Measurements from ENCODE around the gene JAKMIP1. TPM values are rescaled to one million over a fixed set of nuclear protein-coding genes. Genes with fewer than 3 reads are reported as not detected.

Gene JAKMIP1
- total RNA-seq, 1 donor from 2014 or later = not detected

DNA sequence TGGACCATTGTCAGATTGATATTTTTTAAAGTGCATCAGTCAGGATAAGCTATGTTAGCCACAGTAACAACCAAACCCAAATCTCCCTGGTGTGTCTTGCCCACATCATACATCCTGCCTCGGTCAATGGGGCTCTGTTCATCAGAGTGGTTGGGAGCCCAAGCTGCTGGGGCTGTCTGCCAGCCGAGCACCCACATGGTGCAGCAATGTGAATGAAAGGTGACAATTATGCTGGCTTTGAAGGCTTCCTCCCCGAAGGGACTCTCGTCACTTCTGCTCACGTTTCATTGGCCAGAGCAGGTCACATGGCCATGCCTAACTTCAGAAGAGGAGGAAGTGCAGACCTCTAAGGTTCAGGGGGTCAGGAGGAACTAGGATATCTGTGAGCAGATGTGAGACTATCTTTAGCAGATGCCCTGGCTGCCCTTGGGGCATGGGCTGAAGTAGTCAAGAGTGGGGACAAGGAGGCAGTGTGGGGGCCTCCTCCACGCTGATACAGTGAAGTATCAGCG lies 1.3 kb upstream of the JAKMIP1 start:
- no peaks in the 10 kb centered on the region for H3K36me3 ChIP-seq (ENCODE audit: control insufficient read depth, insufficient read depth, low read length)
- H3K4me3 ChIP-seq (ENCODE audit: low read depth, low read length) = no peak overlapping the region
- TF ChIP-seq, protein P1, sequence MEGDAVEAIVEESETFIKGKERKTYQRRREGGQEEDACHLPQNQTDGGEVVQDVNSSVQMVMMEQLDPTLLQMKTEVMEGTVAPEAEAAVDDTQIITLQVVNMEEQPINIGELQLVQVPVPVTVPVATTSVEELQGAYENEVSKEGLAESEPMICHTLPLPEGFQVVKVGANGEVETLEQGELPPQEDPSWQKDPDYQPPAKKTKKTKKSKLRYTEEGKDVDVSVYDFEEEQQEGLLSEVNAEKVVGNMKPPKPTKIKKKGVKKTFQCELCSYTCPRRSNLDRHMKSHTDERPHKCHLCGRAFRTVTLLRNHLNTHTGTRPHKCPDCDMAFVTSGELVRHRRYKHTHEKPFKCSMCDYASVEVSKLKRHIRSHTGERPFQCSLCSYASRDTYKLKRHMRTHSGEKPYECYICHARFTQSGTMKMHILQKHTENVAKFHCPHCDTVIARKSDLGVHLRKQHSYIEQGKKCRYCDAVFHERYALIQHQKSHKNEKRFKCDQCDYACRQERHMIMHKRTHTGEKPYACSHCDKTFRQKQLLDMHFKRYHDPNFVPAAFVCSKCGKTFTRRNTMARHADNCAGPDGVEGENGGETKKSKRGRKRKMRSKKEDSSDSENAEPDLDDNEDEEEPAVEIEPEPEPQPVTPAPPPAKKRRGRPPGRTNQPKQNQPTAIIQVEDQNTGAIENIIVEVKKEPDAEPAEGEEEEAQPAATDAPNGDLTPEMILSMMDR (IDR thresholded peaks at IDR 0.05; ENCODE audit: insufficient read depth, low read length, poor library complexity, severe bottlenecking) = no peak
- H3K27me3 ChIP-seq (ENCODE audit: control insufficient read depth, insufficient read depth, low read length) = peaks cover 37% of the 10 kb centered on the region
- no peak for DNase-seq (ENCODE audit: low read depth)

DNA sequence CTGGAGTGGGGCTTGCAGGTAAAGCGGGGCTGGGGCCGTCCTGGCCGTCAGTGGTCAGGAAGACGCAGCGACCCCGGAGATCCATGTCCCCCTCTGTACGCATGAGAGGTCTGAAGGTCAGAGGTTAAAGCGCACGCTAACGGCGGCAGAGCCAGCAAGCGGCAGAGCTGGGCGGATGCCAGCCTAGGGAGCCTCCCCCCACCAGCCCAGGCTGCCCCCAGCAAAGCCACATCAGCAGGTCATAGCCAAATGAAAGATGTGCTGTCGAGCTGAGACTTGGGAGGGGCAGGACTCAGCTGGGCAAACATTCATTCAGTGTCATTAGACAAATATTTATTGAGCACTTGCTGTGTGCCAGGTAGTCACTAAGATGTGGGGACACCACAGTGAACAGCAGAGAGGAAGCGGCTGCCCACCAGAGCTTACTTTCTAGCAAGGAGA lies 593 bp upstream of the JAKMIP1 start:
- DNase-seq (ENCODE audit: low read depth) = no peak
- no peak overlapping the region for H3K4me3 ChIP-seq (ENCODE audit: low read depth, low read length)
- H3K27me3 ChIP-seq (ENCODE audit: control insufficient read depth, insufficient read depth, low read length) = peaks cover 38% of the 10 kb centered on the region
- TF ChIP-seq, protein P1 (IDR thresholded peaks at IDR 0.05; ENCODE audit: insufficient read depth, low read length, poor library complexity, severe bottlenecking) = no peak
- H3K36me3 ChIP-seq (ENCODE audit: control insufficient read depth, insufficient read depth, low read length) = no peaks in the 10 kb centered on the region

DNA sequence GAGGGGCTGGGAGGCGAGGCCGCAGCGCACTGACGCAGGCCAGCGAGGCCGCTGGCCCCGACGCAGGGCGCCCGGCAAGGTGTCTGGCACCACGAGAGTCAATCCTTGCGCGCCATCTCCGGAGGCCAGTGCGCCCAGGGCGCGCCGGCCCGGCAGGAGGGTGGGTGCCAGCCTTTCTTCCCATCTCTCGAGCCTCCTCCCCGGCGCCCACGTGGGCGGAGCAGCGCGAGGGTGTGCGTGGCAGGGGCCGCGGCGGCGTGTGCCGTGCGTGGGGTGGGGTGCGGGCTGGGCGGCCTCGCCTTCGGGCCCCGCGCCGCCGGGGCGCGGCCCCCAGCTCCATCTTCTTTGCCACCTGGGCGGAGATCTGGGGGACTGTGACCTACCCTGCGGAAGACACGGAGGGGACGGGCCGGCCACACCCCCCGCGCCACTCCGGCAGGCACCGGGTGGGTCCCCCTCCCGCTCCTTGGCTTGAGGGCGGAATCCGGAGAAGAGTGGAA lies 877 bp downstream of the JAKMIP1 start:
- TF ChIP-seq, protein P1 (IDR thresholded peaks at IDR 0.05; ENCODE audit: insufficient read depth, low read length, poor library complexity, severe bottlenecking) = no peak
- no peak for DNase-seq (ENCODE audit: low read depth)
- Histone ChIP-seq H3K36me3 (ENCODE audit: control insufficient read depth, insufficient read depth, low read length) (no peaks in the 10 kb centered on the region), H3K27me3 (ENCODE audit: control insufficient read depth, insufficient read depth, low read length) (peaks cover 38% of the 10 kb centered on the region), H3K4me3 (ENCODE audit: low read depth, low read length) (no peak overlapping the region)

DNA sequence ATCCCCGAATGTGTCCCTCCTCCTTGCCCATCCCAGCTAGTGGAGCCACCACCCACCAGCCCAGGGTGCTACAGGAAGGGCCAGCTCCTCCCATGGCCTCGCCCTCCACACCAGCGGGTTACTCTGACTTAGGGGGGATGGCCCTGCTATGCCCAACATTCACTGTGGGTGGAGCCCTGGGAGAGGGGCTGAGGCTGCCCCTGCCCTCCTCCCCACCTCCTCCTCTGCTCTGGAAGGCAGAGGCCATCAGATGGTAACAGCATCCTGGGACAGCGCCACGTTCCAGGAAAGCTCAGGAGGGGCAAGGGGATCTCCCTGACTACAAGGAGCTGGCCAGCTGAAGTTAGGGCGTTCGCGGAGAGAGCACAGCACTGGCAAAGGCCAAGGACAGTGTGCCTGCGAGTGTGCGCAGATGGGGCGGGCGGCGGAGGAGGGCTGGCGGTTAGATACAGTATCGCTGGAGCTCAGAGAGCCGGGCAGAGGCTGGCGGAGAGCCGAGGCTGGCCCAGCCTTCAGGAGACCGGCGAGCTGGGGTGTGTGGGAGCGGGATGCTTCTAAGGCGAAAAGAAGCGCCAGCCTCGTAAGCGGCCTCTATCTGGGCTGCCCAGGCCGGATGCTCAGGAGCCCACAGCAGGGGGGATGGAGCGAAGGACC lies 1.5 kb downstream of the JAKMIP1 start:
- peaks cover 38% of the 10 kb centered on the region for H3K27me3 ChIP-seq (ENCODE audit: control insufficient read depth, insufficient read depth, low read length)
- DNase-seq (ENCODE audit: low read depth) = no peak
- no peak overlapping the region for H3K4me3 ChIP-seq (ENCODE audit: low read depth, low read length)
- TF ChIP-seq, protein P1 (IDR thresholded peaks at IDR 0.05; ENCODE audit: insufficient read depth, low read length, poor library complexity, severe bottlenecking) = no peak
- H3K36me3 ChIP-seq (ENCODE audit: control insufficient read depth, insufficient read depth, low read length) = no peaks in the 10 kb centered on the region

DNA sequence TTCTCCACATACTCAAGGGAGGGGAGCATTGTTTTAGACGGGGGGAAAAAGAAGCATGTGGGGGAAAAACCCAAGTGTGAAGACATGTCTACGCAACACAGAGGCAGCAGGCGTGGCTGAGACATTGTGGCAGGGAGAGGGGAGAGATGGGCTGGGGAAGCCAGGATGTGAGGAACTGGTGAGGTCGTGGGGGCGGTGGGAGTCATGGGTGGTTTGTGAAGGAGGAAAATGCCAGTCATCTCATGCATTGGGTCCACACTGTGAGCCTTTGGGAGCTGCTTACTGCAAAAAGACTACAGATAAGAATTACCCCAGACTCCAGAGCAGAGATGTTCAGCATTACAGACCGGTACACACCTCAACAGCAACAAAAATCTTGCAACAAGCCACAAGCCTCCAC lies 2.1 kb downstream of the JAKMIP1 start:
- Histone ChIP-seq H3K27me3 (ENCODE audit: control insufficient read depth, insufficient read depth, low read length) (peaks cover 38% of the 10 kb centered on the region), H3K4me3 (ENCODE audit: low read depth, low read length) (no peak overlapping the region), H3K36me3 (ENCODE audit: control insufficient read depth, insufficient read depth, low read length) (no peaks in the 10 kb centered on the region)
- TF ChIP-seq, protein P1 (IDR thresholded peaks at IDR 0.05; ENCODE audit: insufficient read depth, low read length, poor library complexity, severe bottlenecking) = no peak
- no peak for DNase-seq (ENCODE audit: low read depth)

Measured in kidney epithelial cell (primary cell).